NB4 (cell line): Measurements from ENCODE around the gene MRPL33.

Experiments
- DNase-seq: peaks from one replicate; pipeline ENCODE4 v3.0.0; 2010; ENCODE audit warnings: low read depth
- H3K4me3 ChIP-seq: one replicate; pipeline ENCODE4 v1.5.1; 2011; ENCODE audit warnings: mild to moderate bottlenecking, low read depth, low read length, moderate library complexity
- MYC ChIP-seq: IDR thresholded peaks from 2 replicates; pipeline ENCODE4 v1.6.1; 2011; ENCODE audit warnings: low read depth, low read length
- POLR2A ChIP-seq: IDR thresholded peaks from 2 replicates; pipeline ENCODE4 v1.6.1; 2011; ENCODE audit warnings: mild to moderate bottlenecking; ENCODE audit not compliant: insufficient read length; ENCODE audit errors: extremely low read depth
- TF ChIP-seq, protein P1 (sequence below): IDR thresholded peaks from one replicate; pipeline ENCODE4 v1.5.1; 2012; ENCODE audit warnings: low read depth, low read length
- TF ChIP-seq, protein P2 (sequence below): IDR thresholded peaks from 2 replicates; pipeline ENCODE4 v1.6.1; 2011; ENCODE audit warnings: low read depth, low read length

MRPL33 gene

DNA sequence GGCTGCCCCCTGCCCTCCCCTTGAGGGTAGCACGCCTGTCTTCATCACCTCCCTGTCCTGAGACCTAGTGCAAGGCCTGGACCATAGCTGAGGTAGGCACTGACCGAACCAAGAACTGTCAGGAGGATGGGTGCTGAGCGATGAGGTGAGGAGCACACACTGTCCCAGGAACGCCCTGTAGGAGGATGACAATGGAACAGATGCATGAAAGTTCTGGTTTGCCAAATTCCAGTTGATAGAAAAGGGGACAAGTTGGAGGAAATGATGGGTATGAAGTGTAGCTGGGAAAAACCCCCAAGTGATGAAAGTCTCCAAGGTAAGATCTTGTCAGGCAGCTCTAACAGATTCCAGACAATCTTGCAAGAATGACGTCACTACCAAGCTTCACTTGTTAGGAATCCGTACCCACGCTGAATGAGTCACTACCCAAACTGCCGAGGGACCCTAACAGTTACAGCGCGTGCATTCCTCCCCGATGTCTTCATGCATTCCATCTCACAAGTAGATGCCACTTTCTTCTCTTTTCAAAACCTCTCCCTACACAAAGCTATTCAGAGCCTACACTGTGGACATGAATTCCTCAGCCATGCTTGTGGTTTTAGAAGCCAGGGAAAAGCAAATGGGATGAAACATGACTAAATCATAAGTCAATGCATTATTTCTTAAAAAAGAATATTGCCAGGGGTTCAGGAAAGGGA is 27.6 kb downstream of the MRPL33 start:
- peak; percentile 90 for DNase-seq
- TF ChIP-seq POLR2A = no peak
- TF ChIP-seq MYC = no peak
- TF ChIP-seq, protein P1, sequence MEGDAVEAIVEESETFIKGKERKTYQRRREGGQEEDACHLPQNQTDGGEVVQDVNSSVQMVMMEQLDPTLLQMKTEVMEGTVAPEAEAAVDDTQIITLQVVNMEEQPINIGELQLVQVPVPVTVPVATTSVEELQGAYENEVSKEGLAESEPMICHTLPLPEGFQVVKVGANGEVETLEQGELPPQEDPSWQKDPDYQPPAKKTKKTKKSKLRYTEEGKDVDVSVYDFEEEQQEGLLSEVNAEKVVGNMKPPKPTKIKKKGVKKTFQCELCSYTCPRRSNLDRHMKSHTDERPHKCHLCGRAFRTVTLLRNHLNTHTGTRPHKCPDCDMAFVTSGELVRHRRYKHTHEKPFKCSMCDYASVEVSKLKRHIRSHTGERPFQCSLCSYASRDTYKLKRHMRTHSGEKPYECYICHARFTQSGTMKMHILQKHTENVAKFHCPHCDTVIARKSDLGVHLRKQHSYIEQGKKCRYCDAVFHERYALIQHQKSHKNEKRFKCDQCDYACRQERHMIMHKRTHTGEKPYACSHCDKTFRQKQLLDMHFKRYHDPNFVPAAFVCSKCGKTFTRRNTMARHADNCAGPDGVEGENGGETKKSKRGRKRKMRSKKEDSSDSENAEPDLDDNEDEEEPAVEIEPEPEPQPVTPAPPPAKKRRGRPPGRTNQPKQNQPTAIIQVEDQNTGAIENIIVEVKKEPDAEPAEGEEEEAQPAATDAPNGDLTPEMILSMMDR = no peak
- TF ChIP-seq, protein P2, sequence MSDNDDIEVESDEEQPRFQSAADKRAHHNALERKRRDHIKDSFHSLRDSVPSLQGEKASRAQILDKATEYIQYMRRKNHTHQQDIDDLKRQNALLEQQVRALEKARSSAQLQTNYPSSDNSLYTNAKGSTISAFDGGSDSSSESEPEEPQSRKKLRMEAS = no peak
- no peak overlapping the region for H3K4me3 ChIP-seq

DNA sequence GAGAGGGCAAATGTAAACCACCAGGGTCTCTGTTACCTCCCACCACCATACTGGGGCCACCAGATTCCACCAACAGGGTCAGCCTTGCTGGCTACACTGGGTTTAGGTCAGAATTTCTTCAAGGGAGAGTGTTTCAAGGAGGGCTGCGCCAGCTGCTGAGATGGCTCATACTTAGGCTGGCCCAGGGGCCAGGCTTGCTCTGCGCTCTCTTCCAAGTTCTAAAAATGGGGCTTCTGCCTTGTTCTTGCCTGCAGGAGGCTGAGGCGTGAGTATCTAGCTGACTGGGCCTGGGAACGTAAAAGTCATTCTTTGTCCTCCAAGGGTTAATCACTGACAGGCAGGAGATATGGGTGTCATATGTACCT is 28.1 kb downstream of the MRPL33 start:
- no peak overlapping the region for H3K4me3 ChIP-seq
- TF ChIP-seq, protein P1 = no peak
- DNase-seq = no peak

DNA sequence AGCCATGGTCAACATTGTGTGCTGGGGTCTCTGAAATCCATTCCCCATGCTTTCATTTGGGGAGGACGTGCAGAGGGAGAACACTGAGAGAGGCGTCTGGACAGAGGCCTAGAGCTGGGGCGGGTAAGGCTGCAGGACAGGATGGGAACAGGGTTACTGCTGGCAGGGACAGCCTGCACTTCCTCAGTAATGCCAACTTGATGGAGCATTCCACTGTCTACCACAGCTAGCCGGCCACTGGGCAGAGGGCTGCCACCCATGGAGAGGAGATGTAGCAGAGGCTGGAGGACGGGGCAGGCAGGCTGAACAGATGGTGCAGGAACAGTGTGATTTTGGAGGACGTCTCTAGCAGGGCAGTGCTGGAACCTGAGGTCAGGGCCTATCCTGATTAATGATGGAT is 29.3 kb downstream of the MRPL33 start:
- H3K4me3 ChIP-seq = no peak overlapping the region
- DNase-seq = no peak
- TF ChIP-seq POLR2A (no peak), MYC (no peak)
- TF ChIP-seq, protein P2 = no peak
- TF ChIP-seq, protein P1 = no peak

DNA sequence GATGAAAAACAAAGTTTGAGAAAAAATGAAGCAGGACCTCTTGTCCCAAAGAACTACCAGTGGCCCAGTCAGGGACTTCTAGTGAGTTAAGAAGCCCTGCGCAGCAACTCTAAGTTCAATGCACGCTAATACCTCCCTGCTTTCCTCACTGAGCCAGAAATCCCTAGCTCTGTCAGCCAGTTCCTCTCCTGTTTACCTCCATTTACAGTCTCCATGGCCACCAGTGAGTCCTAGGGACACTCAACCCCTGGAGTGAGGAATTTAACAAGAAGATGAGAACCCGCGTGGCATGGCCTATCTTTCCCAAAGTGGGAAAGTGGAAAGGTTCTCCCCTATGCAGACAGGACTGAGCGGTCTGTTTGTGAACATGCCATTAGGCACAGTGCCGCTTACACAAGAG is 31.0 kb downstream of the MRPL33 start:
- no peak for DNase-seq
- TF ChIP-seq MYC = no peak
- H3K4me3 ChIP-seq = no peak overlapping the region

DNA sequence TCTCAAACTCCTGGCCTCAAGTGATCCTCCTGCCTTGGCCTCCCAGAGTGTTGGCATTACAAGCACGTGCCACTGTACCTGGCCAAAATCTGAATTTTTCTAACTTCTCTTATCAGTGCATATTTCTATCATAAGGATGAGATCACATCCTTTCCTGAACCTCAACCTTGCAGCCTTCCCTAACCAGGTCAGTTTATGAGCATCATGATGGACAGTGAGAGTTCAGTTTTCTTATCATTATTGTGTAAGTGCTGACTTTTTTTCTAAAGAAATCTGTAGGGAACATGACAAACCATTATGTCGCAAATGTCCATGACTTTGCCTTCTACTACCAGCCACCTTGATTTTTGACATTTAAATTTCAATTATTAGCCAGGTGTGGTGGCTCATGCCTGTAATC is 31.5 kb downstream of the MRPL33 start:
- H3K4me3 ChIP-seq = no peak overlapping the region
- TF ChIP-seq MYC = no peak
- TF ChIP-seq, protein P2 = no peak
- TF ChIP-seq, protein P1 = no peak
- no peak for TF ChIP-seq POLR2A
- DNase-seq = peak; percentile 79

DNA sequence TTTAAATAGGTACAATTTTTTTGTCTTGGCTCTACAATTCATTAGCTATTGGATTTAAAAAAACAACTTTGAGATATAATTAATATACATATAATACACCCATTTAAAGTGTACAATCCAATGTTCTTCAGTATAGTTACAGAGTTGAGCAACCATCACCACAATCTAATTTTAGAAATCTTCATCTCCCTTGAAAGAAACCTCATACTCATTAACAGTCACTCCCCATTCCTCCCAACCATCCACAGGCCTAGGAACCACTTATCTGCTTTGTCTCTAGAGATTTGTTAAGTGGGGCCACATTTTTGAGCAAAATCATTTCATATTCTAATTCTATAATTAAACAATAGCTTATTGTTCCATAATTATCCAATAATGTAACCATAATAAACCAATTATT is 32.6 kb downstream of the MRPL33 start:
- DNase-seq = peak; percentile 91

More for the DNA sequence above, 32.6 kb downstream of the MRPL33 start:
- TF ChIP-seq, protein P2 = no peak
- no peak for TF ChIP-seq POLR2A
- TF ChIP-seq MYC = no peak
- TF ChIP-seq, protein P1 = no peak
- no peak overlapping the region for H3K4me3 ChIP-seq
